Measurements from ENCODE around the gene HSPB1. TPM values are rescaled to one million over a fixed set of nuclear protein-coding genes. Genes with fewer than 3 reads are reported as not detected.
"Not testable (repeated sequence)": the region's sequence is repeated elsewhere in the genome, so short reads cannot be mapped to it uniquely, and the experiment has no call there.

Gene HSPB1
- total and polyA plus RNA-seq, 11 donors, result 822 to 5,278 (median 2,076) TPM

DNA sequence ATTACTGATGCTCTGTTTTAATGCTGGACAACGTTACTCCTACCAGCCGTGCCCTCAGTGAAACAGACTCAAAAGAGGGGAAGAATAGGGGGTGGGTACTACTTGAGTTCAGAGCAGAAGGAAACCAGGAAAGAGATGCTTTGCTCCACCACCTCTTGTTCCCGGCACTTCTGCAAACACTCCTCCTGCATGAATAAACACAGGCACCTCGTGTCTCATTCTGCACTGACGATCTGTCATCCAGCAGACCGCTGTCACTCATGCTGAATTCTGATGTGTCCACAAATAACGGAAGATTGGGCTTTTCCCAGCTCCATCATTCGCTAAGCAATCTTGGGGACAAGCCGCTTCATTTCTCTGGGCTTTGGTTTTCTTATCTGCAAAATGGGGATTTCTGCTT, 29.6 kb downstream of the HSPB1 start:
- no peaks in the 10 kb centered on the region for H3K27me3 ChIP-seq
- TF ChIP-seq, protein P1, sequence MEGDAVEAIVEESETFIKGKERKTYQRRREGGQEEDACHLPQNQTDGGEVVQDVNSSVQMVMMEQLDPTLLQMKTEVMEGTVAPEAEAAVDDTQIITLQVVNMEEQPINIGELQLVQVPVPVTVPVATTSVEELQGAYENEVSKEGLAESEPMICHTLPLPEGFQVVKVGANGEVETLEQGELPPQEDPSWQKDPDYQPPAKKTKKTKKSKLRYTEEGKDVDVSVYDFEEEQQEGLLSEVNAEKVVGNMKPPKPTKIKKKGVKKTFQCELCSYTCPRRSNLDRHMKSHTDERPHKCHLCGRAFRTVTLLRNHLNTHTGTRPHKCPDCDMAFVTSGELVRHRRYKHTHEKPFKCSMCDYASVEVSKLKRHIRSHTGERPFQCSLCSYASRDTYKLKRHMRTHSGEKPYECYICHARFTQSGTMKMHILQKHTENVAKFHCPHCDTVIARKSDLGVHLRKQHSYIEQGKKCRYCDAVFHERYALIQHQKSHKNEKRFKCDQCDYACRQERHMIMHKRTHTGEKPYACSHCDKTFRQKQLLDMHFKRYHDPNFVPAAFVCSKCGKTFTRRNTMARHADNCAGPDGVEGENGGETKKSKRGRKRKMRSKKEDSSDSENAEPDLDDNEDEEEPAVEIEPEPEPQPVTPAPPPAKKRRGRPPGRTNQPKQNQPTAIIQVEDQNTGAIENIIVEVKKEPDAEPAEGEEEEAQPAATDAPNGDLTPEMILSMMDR (IDR thresholded peaks at IDR 0.05), result no peak
- TF ChIP-seq POLR2A (IDR thresholded peaks at IDR 0.05), result no peak
- no peak for ATAC-seq
- H3K36me3 ChIP-seq, result peaks cover 3 to 50% (median 26%) of the 10 kb centered on the region in 9 donors
- H3K4me3 ChIP-seq, result no peak overlapping the region
- 58 to 72% (median 64%) methylated on average over 9 of the region's 9 CpGs for WGBS, 4 donors
- intact Hi-C loops (cut with DNase I), result loop anchor here in 1 of 10 donors (2.0 kb wide), 1 partner anchor 17 kb away; no protein-coding TSS in a partner anchor
- H3K4me1 ChIP-seq, result peaks cover 4 to 85% (median 71%) of the 10 kb centered on the region in 12 donors
- no peaks in the 10 kb centered on the region for H3K9me3 ChIP-seq
- H3K27ac ChIP-seq, result peak overlapping the region in 9 of 12 donors; percentile 73 to 90 (median 79)
- DNase-seq, result no peak

DNA sequence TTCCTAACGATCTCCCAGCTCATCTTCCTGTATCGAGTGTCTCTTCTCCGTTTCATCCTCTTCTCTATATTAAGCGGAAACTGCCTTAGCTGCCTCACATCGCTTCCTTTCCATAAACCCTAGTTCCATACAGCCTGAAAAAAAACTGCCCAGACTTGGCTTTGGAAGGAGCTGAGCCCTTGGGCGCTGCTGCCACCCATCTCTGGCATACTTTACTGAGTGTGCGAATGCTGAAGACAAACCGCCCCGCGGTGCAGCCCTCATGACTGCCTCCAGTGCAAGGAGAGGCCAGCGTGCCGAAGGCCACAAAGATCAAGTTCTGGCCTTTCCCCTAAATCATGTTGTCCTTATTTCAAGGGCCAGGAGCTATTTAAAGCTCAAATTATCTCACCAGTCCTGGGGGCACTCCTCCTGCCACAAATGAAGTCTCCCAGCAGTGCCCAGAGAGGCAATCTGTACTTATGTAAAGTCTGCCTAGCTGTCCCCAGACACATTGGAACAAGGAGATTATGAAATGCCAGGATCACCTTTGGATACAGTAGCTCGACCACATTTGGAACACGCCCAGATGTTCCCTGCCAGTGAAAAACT, 31.1 kb downstream of the HSPB1 start:
- peak; percentile 85 to 92 (median 90) for ATAC-seq
- WGBS, 4 donors, result 43 to 48% (median 47%) methylated on average over 14 of the region's 14 CpGs
- peak overlapping the region; percentile 43 to 90 (median 79) for H3K27ac ChIP-seq
- H3K9me3 ChIP-seq, result no peaks in the 10 kb centered on the region
- peaks cover 6 to 86% (median 74%) of the 10 kb centered on the region in 12 donors for H3K4me1 ChIP-seq
- peak overlapping the region in 1 of 12 donors; percentile 5 for H3K4me3 ChIP-seq
- intact Hi-C loops (cut with DNase I), result loop anchor here in 1 of 10 donors (2.0 kb wide), 1 partner anchor 15 kb away; no protein-coding TSS in a partner anchor
- no peak for TF ChIP-seq POLR2A (IDR thresholded peaks at IDR 0.05)
- TF ChIP-seq, protein P1 (IDR thresholded peaks at IDR 0.05), result no peak
- peak; percentile 64 to 91 (median 82) for DNase-seq
- H3K27me3 ChIP-seq, result no peaks in the 10 kb centered on the region
- H3K36me3 ChIP-seq, result peaks cover 3 to 35% (median 14%) of the 10 kb centered on the region in 9 donors

DNA sequence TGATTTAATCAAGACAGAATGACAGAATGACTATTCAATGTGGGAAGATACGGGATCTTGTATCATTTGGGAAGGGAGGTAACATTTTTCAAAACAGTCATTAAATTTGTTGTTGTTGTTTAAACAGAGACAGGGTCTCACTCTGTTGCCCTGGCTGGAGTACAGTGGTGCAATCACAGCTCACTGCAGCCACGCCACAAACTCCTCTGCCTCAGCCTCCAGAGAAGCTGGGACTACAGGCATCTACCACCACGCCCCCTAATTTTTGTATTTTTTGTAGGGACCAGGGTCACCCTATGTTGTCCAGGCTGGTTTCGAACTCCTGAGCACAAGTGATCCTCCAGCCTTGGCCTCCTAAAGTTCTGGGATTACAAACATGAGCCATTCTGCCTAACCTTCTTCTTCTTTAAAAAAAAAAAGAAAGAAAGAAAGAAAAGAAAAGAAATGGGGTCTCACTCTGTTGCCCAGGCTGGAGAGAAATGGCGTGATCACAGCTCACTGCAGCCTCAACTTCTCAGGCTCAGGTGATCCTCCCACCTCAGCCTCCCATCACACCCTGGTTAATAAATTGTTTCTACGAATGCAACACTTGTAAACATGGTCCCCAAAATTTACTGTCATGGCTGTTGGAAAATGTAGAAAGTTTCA, 32.0 kb downstream of the HSPB1 start:
- DNase-seq (no peak), ATAC-seq (no peak)
- H3K36me3 ChIP-seq, result peaks cover 0 to 35% (median 5%) of the 10 kb centered on the region in 9 donors
- intact Hi-C loops (cut with DNase I), result no loop called here
- no peak overlapping the region for H3K4me3 ChIP-seq
- TF ChIP-seq POLR2A (IDR thresholded peaks at IDR 0.05), result no peak
- TF ChIP-seq, protein P1 (IDR thresholded peaks at IDR 0.05), result no peak
- no peaks in the 10 kb centered on the region for H3K9me3 ChIP-seq
- H3K27ac ChIP-seq, result peak overlapping the region; percentile 43 to 90 (median 79)
- H3K4me1 ChIP-seq, result peaks cover 6 to 93% (median 78%) of the 10 kb centered on the region in 12 donors
- no peaks in the 10 kb centered on the region for H3K27me3 ChIP-seq
- 82 to 85% (median 84%) methylated on average over 6 of the region's 6 CpGs for WGBS, 4 donors

DNA sequence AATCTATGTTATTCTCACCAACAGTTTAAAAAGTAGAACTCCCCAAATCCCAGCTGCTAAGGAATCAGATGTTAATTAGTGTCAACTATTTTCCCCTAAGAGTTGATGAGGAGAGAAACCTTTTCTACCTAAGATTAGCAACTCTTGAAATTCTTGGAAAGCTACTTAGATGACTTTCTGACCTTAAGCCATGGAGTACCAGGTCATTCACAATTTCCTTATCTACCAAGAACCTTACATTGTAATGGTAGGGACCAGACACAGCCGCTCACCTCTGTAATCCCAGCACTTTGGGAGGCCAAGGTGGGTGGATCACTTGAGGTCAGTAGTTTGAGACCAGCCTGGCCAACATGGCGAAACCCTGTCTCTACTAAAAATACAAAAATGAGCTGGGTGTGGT, 32.9 kb downstream of the HSPB1 start:
- H3K9me3 ChIP-seq; H3K4me3 ChIP-seq; H3K27me3 ChIP-seq; intact Hi-C loops (cut with DNase I); DNase-seq; ATAC-seq: not testable (repeated sequence)
- Histone ChIP-seq H3K36me3 (peaks cover 0 to 35% (median 0%) of the 10 kb centered on the region in 9 donors), H3K4me1 (peaks cover 6 to 97% (median 82%) of the 10 kb centered on the region in 12 donors), H3K27ac (peak overlapping the region in 8 of 12 donors; percentile 7 to 90 (median 53))
- 52 to 80% (median 71%) methylated on average over 2 of the region's 2 CpGs for WGBS, 4 donors
